H1 (cell line): Measurements from ENCODE around the gene CFAP210. TPM values are rescaled to one million over a fixed set of nuclear protein-coding genes. Genes with fewer than 3 reads are reported as not detected.

Experiments used
- CTCF ChIA-PET: fragments of 300-600 bp; sonication (Branson Sonifier 250); formaldehyde crosslinking; loops from one replicate; lab custom pipeline; 2021; ENCODE audit not compliant: partially characterized antibody; lab: Charles Lee
- POLR2A ChIA-PET: fragments of 300-600 bp; sonication (Branson Sonifier 250); formaldehyde crosslinking; loops from one replicate; lab custom pipeline; 2021; ENCODE audit warnings: inconsistent platforms; ENCODE audit not compliant: partially characterized antibody; lab: Charles Lee
- DNase-seq, 2 experiments: peaks; one replicate each; pipeline versions ENCODE4 v3.0.0 to v3.0.0-alpha.2; 2010 to 2022; ENCODE audit warnings: low spot score in 2 of 2, low read depth in 1 of 2, mixed read lengths in 1 of 2
- FAIRE-seq: peaks from 2 replicates; lab custom pipeline; 2011; peaks lifted over from hg19 to GRCh38; lab: Jason Lieb, UNC
- H2AFZ ChIP-seq: 2 replicates; pipeline ENCODE4 v1.8.1; 2012; ENCODE audit warnings: low read length, inconsistent platforms
- H2AK5ac ChIP-seq: 2 replicates; pipeline ENCODE4 v1.6.1; 2013; ENCODE audit warnings: low read depth, low read length
- H2BK120ac ChIP-seq: replicated peaks from 2 replicates; pipeline ENCODE3; 2013; ENCODE audit warnings: low read depth, low read length, inconsistent platforms
- H2BK12ac ChIP-seq: 2 replicates; pipeline ENCODE4 v1.6.1; 2013; ENCODE audit warnings: low read depth, low read length
- H2BK15ac ChIP-seq: 2 replicates; pipeline ENCODE4 v1.6.1; 2013; ENCODE audit warnings: low read length
- H2BK20ac ChIP-seq: 2 replicates; pipeline ENCODE4 v1.6.1; 2013; ENCODE audit warnings: low read length
- H2BK5ac ChIP-seq: 2 replicates; pipeline ENCODE4 v1.6.1; 2013; ENCODE audit warnings: low read depth, low read length
- H3K14ac ChIP-seq: 2 replicates; pipeline ENCODE4 v1.6.1; 2013; ENCODE audit warnings: inconsistent platforms; ENCODE audit not compliant: insufficient read length
- H3K18ac ChIP-seq: 2 replicates; pipeline ENCODE4 v1.6.1; 2013; ENCODE audit warnings: low read length; ENCODE audit errors: extremely low read depth
- H3K23ac ChIP-seq: 2 replicates; pipeline ENCODE4 v1.6.1; 2013; ENCODE audit warnings: inconsistent platforms; ENCODE audit not compliant: insufficient read length
- H3K23me2 ChIP-seq: 2 replicates; pipeline ENCODE4 v1.6.1; 2013; ENCODE audit warnings: low read depth, low read length
- H3K27ac ChIP-seq: 2 replicates; pipeline ENCODE4 v1.6.1; 2011; ENCODE audit warnings: low read depth, low read length, inconsistent platforms
- H3K27me3 ChIP-seq, 4 experiments: replicated peaks in 1 of 4; 1 replicate in 1 of 4; 2 replicates in 3 of 4; pipeline versions ENCODE4 v1.6.1 to v1.8.1; 2011 to 2013; ENCODE audit warnings: low read length in 3 of 4, mild to moderate bottlenecking in 3 of 4, inconsistent platforms in 2 of 4, mixed read lengths in 2 of 4, moderate library complexity in 1 of 4; ENCODE audit not compliant: control insufficient read depth in 3 of 4, insufficient read depth in 3 of 4; ENCODE audit errors: extremely low read depth in 1 of 4
- H3K36me3 ChIP-seq, 4 experiments: 2 replicates each; pipeline versions ENCODE4 v1.6.1 to v1.8.1; 2011 to 2013; ENCODE audit warnings: mild to moderate bottlenecking in 4 of 4, low read length in 3 of 4, moderate library complexity in 2 of 4, control low read depth in 1 of 4, inconsistent platforms in 1 of 4; ENCODE audit not compliant: insufficient read depth in 4 of 4, control insufficient read depth in 2 of 4
- H3K4ac ChIP-seq: replicated peaks from 2 replicates; pipeline ENCODE3; 2013; ENCODE audit warnings: low read length, low read depth, mixed read lengths, inconsistent platforms; ENCODE audit not compliant: insufficient read length
- H3K4me1 ChIP-seq, 4 experiments: replicated peaks in 1 of 4; 1 replicate in 1 of 4; 2 replicates in 3 of 4; pipeline versions ENCODE4 v1.6.1 to v1.8.1; 2011 to 2013; ENCODE audit warnings: low read length in 3 of 4, inconsistent platforms in 2 of 4, mixed read lengths in 1 of 4; ENCODE audit not compliant: insufficient read depth in 4 of 4, control insufficient read depth in 3 of 4
- H3K4me2 ChIP-seq, 2 experiments: 2 replicates each; pipeline versions ENCODE4 v1.6.1 to v1.8.1; 2011 to 2013; ENCODE audit warnings: low read depth in 2 of 2, low read length in 2 of 2, control low read depth in 1 of 2, inconsistent platforms in 1 of 2, mild to moderate bottlenecking in 1 of 2; ENCODE audit not compliant: insufficient read depth in 1 of 2
- H3K4me3 ChIP-seq, 4 experiments: fragments of 200-600, 300-600 bp in 1 of 4; sonication (generic), shearing (Covaris generic), sonication (Bioruptor Twin) in 1 of 4; 2 replicates each; pipeline versions ENCODE4 v1.5.1 to v1.8.1; 2011 to 2016; ENCODE audit warnings: low read length in 4 of 4, low read depth in 3 of 4, control low read depth in 2 of 4, inconsistent platforms in 2 of 4, mild to moderate bottlenecking in 2 of 4, mixed read lengths in 1 of 4, moderate library complexity in 1 of 4; ENCODE audit not compliant: insufficient read depth in 2 of 4; ENCODE audit errors: extremely low read depth in 1 of 4
- H3K56ac ChIP-seq: replicated peaks from 2 replicates; pipeline ENCODE3; 2013; ENCODE audit warnings: low read depth, mild to moderate bottlenecking, mixed read lengths, low read length, inconsistent platforms; ENCODE audit not compliant: insufficient read length
- H3K79me1 ChIP-seq: 2 replicates; pipeline ENCODE4 v1.6.1; 2013; ENCODE audit warnings: low read depth, low read length, control low read depth
- H3K79me2 ChIP-seq, 2 experiments: 2 replicates each; pipeline versions ENCODE4 v1.6.1 to v1.8.1; 2012 to 2013; ENCODE audit warnings: low read length in 2 of 2, mild to moderate bottlenecking in 2 of 2, inconsistent platforms in 1 of 2; ENCODE audit not compliant: insufficient read depth in 2 of 2, control insufficient read depth in 1 of 2
- H3K9ac ChIP-seq, 4 experiments: replicated peaks in 1 of 4; 1 replicate in 1 of 4; 2 replicates in 3 of 4; pipeline versions ENCODE4 v1.6.1 to v1.8.1; 2011 to 2013; ENCODE audit warnings: low read depth in 3 of 4, low read length in 3 of 4, control low read depth in 2 of 4, mild to moderate bottlenecking in 2 of 4, moderate library complexity in 2 of 4, inconsistent platforms in 1 of 4; ENCODE audit errors: extremely low read depth in 1 of 4
- H3K9me3 ChIP-seq, 2 experiments: 2 replicates each; pipeline versions ENCODE4 v1.6.1 to v1.8.1; 2012 to 2013; ENCODE audit warnings: mild to moderate bottlenecking in 2 of 2, moderate library complexity in 2 of 2, control low read depth in 1 of 2, inconsistent platforms in 1 of 2, low read depth in 1 of 2, low read length in 1 of 2, mixed read lengths in 1 of 2; ENCODE audit not compliant: insufficient read depth in 2 of 2
- H4K20me1 ChIP-seq, 2 experiments: replicated peaks in 1 of 2; 2 replicates each; pipeline versions ENCODE3 to v1.8.1; 2011 to 2013; ENCODE audit warnings: inconsistent platforms in 2 of 2, low read length in 2 of 2, mild to moderate bottlenecking in 1 of 2; ENCODE audit not compliant: insufficient read depth in 2 of 2, control insufficient read depth in 1 of 2
- H4K5ac ChIP-seq: 2 replicates; pipeline ENCODE4 v1.6.1; 2013; ENCODE audit warnings: low read length, low read depth, mixed read lengths, inconsistent platforms; ENCODE audit not compliant: insufficient read length
- H4K8ac ChIP-seq: 2 replicates; pipeline ENCODE4 v1.8.0; 2013; ENCODE audit warnings: mild to moderate bottlenecking, moderate library complexity, low read length, inconsistent platforms; ENCODE audit not compliant: insufficient read depth; ENCODE audit errors: extremely low read depth
- H4K91ac ChIP-seq: replicated peaks from 2 replicates; pipeline ENCODE3; 2013; ENCODE audit warnings: low read length, mixed read lengths, inconsistent platforms; ENCODE audit not compliant: insufficient read length
- ATF3 ChIP-seq: IDR thresholded peaks from 2 replicates; pipeline ENCODE4 v1.6.1; 2011; ENCODE audit warnings: low read depth, mild to moderate bottlenecking, low read length; ENCODE audit not compliant: insufficient read depth
- CEBPB ChIP-seq: IDR thresholded peaks from 2 replicates; pipeline ENCODE4 v1.6.1; 2012; ENCODE audit warnings: low read depth, low read length
- CHD2 ChIP-seq: IDR thresholded peaks from 2 replicates; pipeline ENCODE4 v1.6.1; 2012; ENCODE audit warnings: low read length, improper control_type of control experiment
- CTBP2 ChIP-seq: IDR thresholded peaks from 2 replicates; pipeline ENCODE4 v1.7.0; 2011; ENCODE audit warnings: borderline replicate concordance, mild to moderate bottlenecking, moderate library complexity, mixed read lengths, low read length; ENCODE audit not compliant: insufficient read depth, insufficient read length
- JUN ChIP-seq: IDR thresholded peaks from 2 replicates; pipeline ENCODE4 v1.6.1; 2011; ENCODE audit warnings: low read depth, mild to moderate bottlenecking, improper control_type of control experiment, low read length
- JUND ChIP-seq: IDR thresholded peaks from 2 replicates; pipeline ENCODE4 v1.6.1; 2011; ENCODE audit warnings: mild to moderate bottlenecking, improper control_type of control experiment, low read length
- KDM1A ChIP-seq: fragments of 200-600, 300-600 bp; sonication (generic); IDR thresholded peaks from 2 replicates; pipeline ENCODE4 v1.7.1; 2016; ENCODE audit warnings: mild to moderate bottlenecking, low read length, borderline replicate concordance
- MAFK ChIP-seq: IDR thresholded peaks from 2 replicates; pipeline ENCODE4 v1.6.1; 2012; ENCODE audit warnings: low read depth, mild to moderate bottlenecking, improper control_type of control experiment, low read length
- POLR2A ChIP-seq, 2 experiments: IDR thresholded peaks; 1 replicate in 1 of 2; 2 replicates in 1 of 2; pipeline ENCODE4 v1.6.1; 2011; ENCODE audit warnings: low read depth in 2 of 2, low read length in 2 of 2, mild to moderate bottlenecking in 2 of 2; ENCODE audit errors: control extremely low read depth in 1 of 2
- POLR2AphosphoS5 ChIP-seq: IDR thresholded peaks from 2 replicates; pipeline ENCODE4 v1.6.1; 2011; ENCODE audit warnings: low read depth, low read length
- SIX5 ChIP-seq: IDR thresholded peaks from 2 replicates; pipeline ENCODE4 v1.6.1; 2011; ENCODE audit warnings: mild to moderate bottlenecking, low read depth, low read length
- SUZ12 ChIP-seq: fragments of 200-600 bp; sonication (generic); IDR thresholded peaks from 2 replicates; pipeline ENCODE4 v1.6.1; 2012; ENCODE audit warnings: mild to moderate bottlenecking, inconsistent platforms, low read length, moderate library complexity, mixed read lengths
- TAF1 ChIP-seq: IDR thresholded peaks from 2 replicates; pipeline ENCODE4 v1.6.1; 2011; ENCODE audit warnings: mild to moderate bottlenecking, low read depth, low read length
- TBP ChIP-seq: IDR thresholded peaks from 2 replicates; pipeline ENCODE4 v1.6.1; 2011; ENCODE audit warnings: low read depth, low read length, improper control_type of control experiment
- ZNF274 ChIP-seq: IDR thresholded peaks from 2 replicates; pipeline ENCODE4 v1.7.0; 2012; ENCODE audit warnings: low read length, borderline replicate concordance; ENCODE audit errors: extremely low read depth
- WGBS, 2 experiments: shearing (Covaris generic) in 1 of 2; methylation state at CpG; one replicate each; pipeline versions ENCODE4 v1.1.6 to v1.1.7; 2013 to 2015; ENCODE audit warnings: low lambda C conversion rate in 2 of 2, mixed read lengths in 2 of 2, inconsistent platforms in 1 of 2, low coverage in 1 of 2, missing lambda C conversion rate in 1 of 2; ENCODE audit not compliant: insufficient replicate concordance in 2 of 2, insufficient coverage in 1 of 2, insufficient read length in 1 of 2; ENCODE audit errors: extremely low coverage in 1 of 2, missing lambda C conversion rate in 1 of 2; 5-methylcytosine and 5-hydroxymethylcytosine counted together
- polyA plus RNA-seq, 7 experiments: library from polyadenylated mRNA; depleted of rRNA in 3 of 7; stranded (reverse) in 5 of 7; unstranded in 2 of 7; fragments of >200 nt in 5 of 7; fragments of 200-250 nt in 2 of 7; gene quantifications; 1 replicate in 5 of 7; 2 replicates in 1 of 7; 4 replicates in 1 of 7; pipeline versions ENCODE4 v1.2.1 to v1.2.3, GENCODE V29; 2011 to 2013; ENCODE audit warnings: missing spikeins in 2 of 7, mixed read lengths in 2 of 7
- total RNA-seq: library from RNA; stranded (reverse); fragmentation: NEBNext Ultra II Directional; extraction: Animal tissue kit (Norgen Biotek cat#: 25700); gene quantifications from 2 replicates; pipeline ENCODE4 v1.2.1, GENCODE V29; 2021
- TF ChIP-seq, protein P1 (sequence below): IDR thresholded peaks from 2 replicates; pipeline ENCODE4 v1.6.1; 2012; ENCODE audit warnings: inconsistent platforms

The CFAP210 gene
- total and polyA plus RNA-seq, 2 of the 8 experiments (the other 6 are each of a cell fraction or from before 2014, with no cell fraction given), result 0.06 to 0.37 TPM

GRCh38 chr2:169673921-169674320 is 20.3 kb downstream of the CFAP210 start:
- no peak overlapping the region for H2BK15ac ChIP-seq
- 95% methylated on average over 2 of the region's 2 CpGs; no CpG with 5 or more reads in 1 of the 2 experiments for WGBS, 2 experiments
- no peak overlapping the region for H3K9ac ChIP-seq
- no peak overlapping the region for H3K23ac ChIP-seq
- H3K4me3 ChIP-seq, result no peak overlapping the region
- H3K27me3 ChIP-seq, result no peaks in the 10 kb centered on the region
- TF ChIP-seq ZNF274 (no peak), SIX5 (no peak), MAFK (no peak), CTBP2 (no peak), TBP (no peak), CHD2 (no peak), SUZ12 (no peak), JUND (no peak), JUN (no peak), POLR2AphosphoS5 (no peak), KDM1A (no peak), TAF1 (no peak), POLR2A (IDR thresholded peaks at IDR 0.05; ENCODE audit: control extremely low read depth in 1 of 2, low read depth in 2 of 2, low read length in 2 of 2) (no peak), ATF3 (no peak), CEBPB (no peak)
- TF ChIP-seq, protein P1, sequence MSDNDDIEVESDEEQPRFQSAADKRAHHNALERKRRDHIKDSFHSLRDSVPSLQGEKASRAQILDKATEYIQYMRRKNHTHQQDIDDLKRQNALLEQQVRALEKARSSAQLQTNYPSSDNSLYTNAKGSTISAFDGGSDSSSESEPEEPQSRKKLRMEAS, result no peak
- no peak overlapping the region for H4K8ac ChIP-seq
- DNase-seq, result no peak
- no peaks in the 10 kb centered on the region for H3K36me3 ChIP-seq
- H4K5ac ChIP-seq, result no peak overlapping the region
- no peak overlapping the region for H3K27ac ChIP-seq
- no peaks in the 10 kb centered on the region; a peak in 1 of 4 replicates for H3K9me3 ChIP-seq
- no peak overlapping the region for H2AFZ ChIP-seq
- H3K14ac ChIP-seq, result no peak overlapping the region
- no peak overlapping the region for H2BK120ac ChIP-seq
- 0 out of 2 replicates have a peak overlapping the region, but pooled peaks have one; percentile 13 for H3K18ac ChIP-seq
- no peak overlapping the region for H2AK5ac ChIP-seq
- ChIA-PET POLR2A (no interaction called here), CTCF (no interaction called here)
- no peak for FAIRE-seq
- no peak overlapping the region for H2BK5ac ChIP-seq
- H2BK12ac ChIP-seq, result no peak overlapping the region
- no peaks in the 10 kb centered on the region; the same call in 1 of the 2 replicates for H3K23me2 ChIP-seq
- no peaks in the 10 kb centered on the region for H3K79me1 ChIP-seq
- H4K20me1 ChIP-seq, result no peaks in the 10 kb centered on the region
- H3K79me2 ChIP-seq, result no peaks in the 10 kb centered on the region
- H2BK20ac ChIP-seq, result no peak overlapping the region
- H3K4me2 ChIP-seq, result no peak overlapping the region
- no peak overlapping the region for H4K91ac ChIP-seq
- no peaks in the 10 kb centered on the region for H3K4me1 ChIP-seq
- H3K4ac ChIP-seq, result no peak overlapping the region
- no peak overlapping the region for H3K56ac ChIP-seq
